Upper lobe of left lung (tissue), 4 donors: ENCODE data around the gene CHST14.

Source experiments
- CTCF ChIP-seq, 6 experiments: fragments of 450-650 bp in 4 of 6; fragments of 200-600 bp in 2 of 6; sonication (generic) in 2 of 6; IDR thresholded peaks; one replicate each; pipeline ENCODE4 v1.5.1; 2016 to 2019; ENCODE audit warnings: antibody characterized with exemption in 6 of 6
- EP300 ChIP-seq, 4 donors: sonication (generic); formaldehyde crosslinking; IDR thresholded peaks; one replicate each; pipeline ENCODE4 v1.5.1; 2017; ENCODE audit warnings: antibody characterized with exemption in 4 of 4, control low read depth in 2 of 4
- POLR2A ChIP-seq, 4 donors: fragments of 450-650 bp; IDR thresholded peaks; one replicate each; pipeline ENCODE4 v1.5.1; 2016 to 2017; ENCODE audit warnings: antibody characterized with exemption in 4 of 4, mild to moderate bottlenecking in 2 of 4
- POLR2AphosphoS5 ChIP-seq, 2 donors: sonication (generic); formaldehyde crosslinking; IDR thresholded peaks; one replicate each; pipeline ENCODE4 v1.5.1; 2017; ENCODE audit warnings: antibody characterized with exemption in 2 of 2

GRCh38 chr15:40465939-40466338, 4.8 kb upstream of the CHST14 start:
- TF ChIP-seq CTCF (IDR thresholded peaks at IDR 0.05) (no peak), EP300 (IDR thresholded peaks at IDR 0.05) (no peak), POLR2A (IDR thresholded peaks at IDR 0.05) (no peak), POLR2AphosphoS5 (IDR thresholded peaks at IDR 0.05) (no peak)
